Measurements from ENCODE around the gene UBIAD1.

- no peak for TF ChIP-seq BHLHE40 (IDR thresholded peaks at IDR 0.05; ENCODE audit: borderline replicate concordance)
- no peak for TF ChIP-seq FOXK2 (IDR thresholded peaks at IDR 0.05)
- TF ChIP-seq L3MBTL2 (conservative IDR thresholded peaks at IDR 0.05) = no peak
- TF ChIP-seq SP1 (IDR thresholded peaks at IDR 0.05) = no peak
- TF ChIP-seq SUZ12 (IDR thresholded peaks at IDR 0.05) = no peak
- no peak for TF ChIP-seq ZNF384 (IDR thresholded peaks at IDR 0.05)
- no peak for TF ChIP-seq TARDBP (IDR thresholded peaks at IDR 0.05)
- no peak for TF ChIP-seq PKNOX1 (IDR thresholded peaks at IDR 0.05)
- no peak for TF ChIP-seq FOXM1 (IDR thresholded peaks at IDR 0.05; ENCODE audit: borderline replicate concordance)
- no peak for TF ChIP-seq ELF4 (IDR thresholded peaks at IDR 0.05)
These were observed 8.7 kb downstream of the UBIAD1 start for GRCh38 chr1:11281518-11282331.
